Loucy (cell line): ENCODE data around the gene ARHGAP26.

ENCODE experiments used
- H2AFZ ChIP-seq: fragments of 200-600 bp; sonication (generic); 2 replicates; pipeline ENCODE4 v1.6.0; 2016; ENCODE audit warnings: antibody characterized with exemption, mild to moderate bottlenecking, low read length, moderate library complexity
- H3F3A ChIP-seq: fragments of 200-600 bp; 2 replicates; pipeline ENCODE4 v1.6.0; 2016; ENCODE audit warnings: antibody characterized with exemption, low read depth, mild to moderate bottlenecking
- H3K27me3 ChIP-seq: fragments of 200-600 bp; sonication (generic); 2 replicates; pipeline ENCODE4 v1.6.1; 2014; ENCODE audit warnings: low read length, mild to moderate bottlenecking; ENCODE audit not compliant: insufficient read depth, poor library complexity, severe bottlenecking
- H3K36me3 ChIP-seq: fragments of 200-600 bp; sonication (generic); 2 replicates; pipeline ENCODE4 v1.6.1; 2016; ENCODE audit warnings: low read length; ENCODE audit not compliant: insufficient read depth
- H3K4me1 ChIP-seq: fragments of 200-600 bp; sonication (generic); 2 replicates; pipeline ENCODE4 v1.5.1; 2014; ENCODE audit warnings: low read length, mild to moderate bottlenecking; ENCODE audit not compliant: insufficient read depth, poor library complexity, severe bottlenecking
- H3K4me2 ChIP-seq: fragments of 200-600 bp; sonication (generic); 2 replicates; pipeline ENCODE4 v1.6.0; 2014; ENCODE audit warnings: antibody characterized with exemption, low read length, low read depth, mild to moderate bottlenecking; ENCODE audit not compliant: poor library complexity, severe bottlenecking
- H3K4me3 ChIP-seq: fragments of 200-600 bp; sonication (generic); 2 replicates; pipeline ENCODE4 v1.5.1; 2014; ENCODE audit warnings: low read length, mild to moderate bottlenecking, mixed read lengths; ENCODE audit not compliant: poor library complexity, severe bottlenecking
- H3K79me2 ChIP-seq: fragments of 200-600 bp; sonication (generic); 2 replicates; pipeline ENCODE4 v1.6.1; 2014; ENCODE audit warnings: low read length; ENCODE audit not compliant: insufficient read depth
- H3K9ac ChIP-seq: fragments of 200-600 bp; sonication (generic); 2 replicates; pipeline ENCODE4 v1.6.0; 2014; ENCODE audit warnings: mild to moderate bottlenecking, low read depth, low read length, moderate library complexity; ENCODE audit not compliant: poor library complexity, severe bottlenecking
- H3K9me2 ChIP-seq: fragments of 200-600 bp; sonication (generic); replicated peaks from 2 replicates; pipeline ENCODE4 v1.6.1; 2016; ENCODE audit warnings: low read depth, low read length, mixed read lengths
- H3K9me3 ChIP-seq: fragments of 200-600 bp; sonication (generic); 2 replicates; pipeline ENCODE4 v1.6.1; 2014; ENCODE audit warnings: mild to moderate bottlenecking, antibody characterized with exemption, low read length, low read depth; ENCODE audit not compliant: insufficient read depth
- H4K20me1 ChIP-seq: fragments of 200-600 bp; sonication (generic); 2 replicates; pipeline ENCODE4 v1.6.0; 2014; ENCODE audit warnings: antibody characterized with exemption, low read length, mild to moderate bottlenecking; ENCODE audit not compliant: insufficient read depth, poor library complexity, severe bottlenecking
- EZH2phosphoT487 ChIP-seq: fragments of 200-600 bp; IDR thresholded peaks from 2 replicates; pipeline ENCODE4 v1.6.1; 2018; ENCODE audit warnings: antibody characterized with exemption, mild to moderate bottlenecking, moderate library complexity, borderline replicate concordance
- TF ChIP-seq, protein P1 (sequence below): fragments of 200-600 bp; sonication (generic); conservative IDR thresholded peaks from 2 replicates; pipeline ENCODE4 v1.5.1; 2014; ENCODE audit warnings: mild to moderate bottlenecking, antibody characterized with exemption, low read length

The ARHGAP26 gene

GRCh38 chr5:143052967-143053682 is 282.9 kb downstream of the ARHGAP26 start:
- Histone ChIP-seq H3K9me2 (no peaks in the 10 kb centered on the region), H3F3A (no peaks in the 10 kb centered on the region), H3K4me2 (no peak overlapping the region), H3K9ac (no peak overlapping the region), H4K20me1 (no peaks in the 10 kb centered on the region), H3K36me3 (peaks cover 9% of the 10 kb centered on the region; the same call in 1 of the 2 replicates), H3K4me3 (no peak overlapping the region), H3K79me2 (no peaks in the 10 kb centered on the region), H3K27me3 (no peaks in the 10 kb centered on the region), H3K4me1 (peaks cover 6% of the 10 kb centered on the region), H2AFZ (no peak overlapping the region), H3K9me3 (no peaks in the 10 kb centered on the region)
- TF ChIP-seq, protein P1, sequence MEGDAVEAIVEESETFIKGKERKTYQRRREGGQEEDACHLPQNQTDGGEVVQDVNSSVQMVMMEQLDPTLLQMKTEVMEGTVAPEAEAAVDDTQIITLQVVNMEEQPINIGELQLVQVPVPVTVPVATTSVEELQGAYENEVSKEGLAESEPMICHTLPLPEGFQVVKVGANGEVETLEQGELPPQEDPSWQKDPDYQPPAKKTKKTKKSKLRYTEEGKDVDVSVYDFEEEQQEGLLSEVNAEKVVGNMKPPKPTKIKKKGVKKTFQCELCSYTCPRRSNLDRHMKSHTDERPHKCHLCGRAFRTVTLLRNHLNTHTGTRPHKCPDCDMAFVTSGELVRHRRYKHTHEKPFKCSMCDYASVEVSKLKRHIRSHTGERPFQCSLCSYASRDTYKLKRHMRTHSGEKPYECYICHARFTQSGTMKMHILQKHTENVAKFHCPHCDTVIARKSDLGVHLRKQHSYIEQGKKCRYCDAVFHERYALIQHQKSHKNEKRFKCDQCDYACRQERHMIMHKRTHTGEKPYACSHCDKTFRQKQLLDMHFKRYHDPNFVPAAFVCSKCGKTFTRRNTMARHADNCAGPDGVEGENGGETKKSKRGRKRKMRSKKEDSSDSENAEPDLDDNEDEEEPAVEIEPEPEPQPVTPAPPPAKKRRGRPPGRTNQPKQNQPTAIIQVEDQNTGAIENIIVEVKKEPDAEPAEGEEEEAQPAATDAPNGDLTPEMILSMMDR = no peak
- no peak for TF ChIP-seq EZH2phosphoT487

DNA sequence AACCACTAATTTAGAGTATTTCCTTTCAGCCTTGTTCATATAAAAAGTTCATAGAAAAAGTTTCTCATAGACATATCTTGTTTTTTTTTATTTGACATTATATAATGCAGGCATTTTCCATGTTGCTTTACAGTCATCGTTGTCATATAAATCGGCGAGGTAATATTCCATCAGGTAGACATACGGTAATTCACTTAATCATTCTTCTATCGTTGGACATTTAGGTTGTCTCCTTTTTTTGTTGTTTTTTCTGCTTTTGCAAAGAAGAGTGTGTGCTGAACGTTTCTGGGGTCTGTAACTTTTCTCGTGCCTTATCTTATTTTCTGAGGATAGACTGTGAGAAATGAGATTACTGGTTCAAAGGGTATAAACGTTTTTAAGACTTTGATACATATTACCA is 283.6 kb downstream of the ARHGAP26 start:
- TF ChIP-seq, protein P1 = no peak
- no peak for TF ChIP-seq EZH2phosphoT487
- no peak overlapping the region for H3K4me2 ChIP-seq
- no peaks in the 10 kb centered on the region for H3K9me2 ChIP-seq
- peaks cover 15% of the 10 kb centered on the region; the same call in 1 of the 2 replicates for H3K36me3 ChIP-seq
- no peaks in the 10 kb centered on the region for H3K9me3 ChIP-seq
- H2AFZ ChIP-seq = no peak overlapping the region
- H4K20me1 ChIP-seq = no peaks in the 10 kb centered on the region
- H3K27me3 ChIP-seq = no peaks in the 10 kb centered on the region
- no peaks in the 10 kb centered on the region for H3K79me2 ChIP-seq
- H3K9ac ChIP-seq = no peak overlapping the region
- no peak overlapping the region for H3K4me3 ChIP-seq
- H3K4me1 ChIP-seq = peaks cover 6% of the 10 kb centered on the region
- no peaks in the 10 kb centered on the region for H3F3A ChIP-seq

DNA sequence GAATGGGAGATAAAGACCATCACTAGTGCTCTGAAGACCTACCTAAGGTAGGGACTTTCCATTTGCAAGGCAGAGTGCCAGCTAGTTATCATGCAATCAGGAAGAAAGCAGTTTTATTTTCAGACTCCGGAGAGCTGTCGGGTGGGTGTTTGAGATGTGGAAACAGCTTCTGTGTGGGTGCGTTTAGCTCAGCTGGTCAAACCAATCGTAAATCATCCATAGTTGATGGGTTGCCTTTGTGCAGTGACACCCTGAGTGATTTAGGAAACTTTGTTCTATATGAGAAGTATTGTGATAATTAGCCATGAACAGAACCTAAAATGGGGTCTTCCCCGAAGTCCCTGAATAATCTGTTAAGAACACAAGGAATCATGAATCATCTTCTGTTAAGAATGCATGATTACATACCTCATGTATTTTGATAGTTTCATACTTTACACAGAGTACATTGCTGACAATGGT is 284.3 kb downstream of the ARHGAP26 start:
- H3K4me3 ChIP-seq = no peak overlapping the region
- H3K4me2 ChIP-seq = no peak overlapping the region
- H2AFZ ChIP-seq = no peak overlapping the region

More for the DNA sequence above, 284.3 kb downstream of the ARHGAP26 start:
- Histone ChIP-seq H3K27me3 (no peaks in the 10 kb centered on the region), H3K9ac (no peak overlapping the region), H3F3A (no peaks in the 10 kb centered on the region), H3K9me2 (no peaks in the 10 kb centered on the region), H3K4me1 (peaks cover 6% of the 10 kb centered on the region), H4K20me1 (no peaks in the 10 kb centered on the region), H3K36me3 (peaks cover 19% of the 10 kb centered on the region; the same call in 1 of the 2 replicates), H3K79me2 (no peaks in the 10 kb centered on the region), H3K9me3 (no peaks in the 10 kb centered on the region)
- TF ChIP-seq EZH2phosphoT487 = no peak
- TF ChIP-seq, protein P1 = no peak
